ENCODE data around the gene CPNE5.

CPNE5 gene

DNA sequence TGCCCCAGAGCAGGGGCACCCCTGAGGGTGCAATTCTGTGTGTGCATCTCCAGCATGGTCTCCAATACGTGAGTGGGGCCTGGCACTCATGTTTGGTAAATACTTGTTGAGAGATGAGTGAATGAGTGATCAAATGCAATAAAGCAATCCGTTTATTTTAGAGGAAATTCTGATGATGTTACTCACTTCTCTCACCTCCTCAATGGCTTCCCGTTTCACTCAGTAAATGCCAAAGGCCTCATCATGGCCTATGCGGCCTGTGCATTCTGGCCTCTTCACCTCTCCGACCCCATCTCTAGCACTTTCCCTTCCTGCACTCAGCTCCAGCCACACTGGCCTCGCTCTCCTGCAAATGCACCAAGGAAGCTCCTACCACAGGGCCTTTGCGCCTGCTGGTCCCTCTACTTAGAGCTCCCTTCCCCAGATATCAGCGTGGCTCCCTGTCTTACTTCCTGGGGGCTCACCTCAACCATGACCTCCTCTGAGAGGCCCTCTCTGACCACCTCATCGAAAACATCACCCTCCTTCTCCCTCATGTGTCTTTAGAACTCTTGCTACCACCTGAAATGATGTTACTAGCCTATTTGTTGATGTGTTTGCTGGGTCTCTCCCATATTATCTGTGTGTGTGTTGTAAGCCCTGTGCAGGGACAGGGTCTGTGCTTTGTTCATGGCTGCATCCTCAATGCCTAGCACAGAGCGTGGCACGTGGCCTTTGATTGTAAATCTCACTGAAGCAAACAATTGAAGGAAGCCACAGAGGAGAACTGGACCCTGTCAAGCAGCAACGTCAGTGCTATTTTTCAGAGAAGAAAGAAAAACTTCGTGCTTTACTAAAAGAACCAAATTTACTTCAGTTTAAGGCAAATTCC, 99.1 kb downstream of the CPNE5 start:
- DNase-seq = no peak
- intact Hi-C loops (cut with DNase I; ENCODE audit: low total_unique reads) = loop anchor here (10.0 kb wide), 1 partner anchor 325 kb away; no protein-coding TSS in a partner anchor
- Histone ChIP-seq H3K4me1 (peaks cover 0 to 11% (median 9%) of the 10 kb centered on the region in 4 donors), H3K4me3 (no peak overlapping the region), H3K36me3 (no peaks in the 10 kb centered on the region), H3K27ac (no peak overlapping the region), H3K27me3 (peaks cover 0 to 2% of the 10 kb centered on the region in 2 donors), H3K9me3 (no peaks in the 10 kb centered on the region)
- TF ChIP-seq, protein P1, sequence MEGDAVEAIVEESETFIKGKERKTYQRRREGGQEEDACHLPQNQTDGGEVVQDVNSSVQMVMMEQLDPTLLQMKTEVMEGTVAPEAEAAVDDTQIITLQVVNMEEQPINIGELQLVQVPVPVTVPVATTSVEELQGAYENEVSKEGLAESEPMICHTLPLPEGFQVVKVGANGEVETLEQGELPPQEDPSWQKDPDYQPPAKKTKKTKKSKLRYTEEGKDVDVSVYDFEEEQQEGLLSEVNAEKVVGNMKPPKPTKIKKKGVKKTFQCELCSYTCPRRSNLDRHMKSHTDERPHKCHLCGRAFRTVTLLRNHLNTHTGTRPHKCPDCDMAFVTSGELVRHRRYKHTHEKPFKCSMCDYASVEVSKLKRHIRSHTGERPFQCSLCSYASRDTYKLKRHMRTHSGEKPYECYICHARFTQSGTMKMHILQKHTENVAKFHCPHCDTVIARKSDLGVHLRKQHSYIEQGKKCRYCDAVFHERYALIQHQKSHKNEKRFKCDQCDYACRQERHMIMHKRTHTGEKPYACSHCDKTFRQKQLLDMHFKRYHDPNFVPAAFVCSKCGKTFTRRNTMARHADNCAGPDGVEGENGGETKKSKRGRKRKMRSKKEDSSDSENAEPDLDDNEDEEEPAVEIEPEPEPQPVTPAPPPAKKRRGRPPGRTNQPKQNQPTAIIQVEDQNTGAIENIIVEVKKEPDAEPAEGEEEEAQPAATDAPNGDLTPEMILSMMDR (IDR thresholded peaks at IDR 0.05) = no peak

DNA sequence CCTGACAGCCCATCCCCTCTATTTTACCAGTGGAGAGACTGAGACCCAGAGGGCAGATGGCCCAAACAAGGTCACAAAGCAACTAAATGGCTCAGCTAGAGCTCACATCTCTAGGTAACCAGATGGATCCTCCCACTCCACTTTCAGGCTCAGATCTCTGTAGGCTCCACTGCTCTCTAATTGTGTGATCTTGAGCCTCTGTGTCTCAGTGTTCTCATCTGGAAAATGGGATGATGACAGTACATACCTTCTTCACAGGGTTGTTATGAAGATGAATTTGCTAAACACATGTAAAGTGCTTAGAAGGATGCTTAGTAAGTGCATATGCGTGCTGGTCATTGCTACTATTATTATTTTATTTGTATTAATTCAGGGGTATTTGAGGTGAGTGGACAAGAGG, 101.1 kb downstream of the CPNE5 start:
- no peaks in the 10 kb centered on the region for H3K27me3 ChIP-seq
- peaks cover 0 to 20% (median 16%) of the 10 kb centered on the region in 4 donors for H3K4me1 ChIP-seq
- H3K9me3 ChIP-seq = no peaks in the 10 kb centered on the region
- no peak for DNase-seq
- TF ChIP-seq, protein P1 (IDR thresholded peaks at IDR 0.05) = no peak
- no peak overlapping the region for H3K4me3 ChIP-seq
- H3K27ac ChIP-seq = no peak overlapping the region
- H3K36me3 ChIP-seq = no peaks in the 10 kb centered on the region
- intact Hi-C loops (cut with DNase I; ENCODE audit: low total_unique reads) = no loop called here

DNA sequence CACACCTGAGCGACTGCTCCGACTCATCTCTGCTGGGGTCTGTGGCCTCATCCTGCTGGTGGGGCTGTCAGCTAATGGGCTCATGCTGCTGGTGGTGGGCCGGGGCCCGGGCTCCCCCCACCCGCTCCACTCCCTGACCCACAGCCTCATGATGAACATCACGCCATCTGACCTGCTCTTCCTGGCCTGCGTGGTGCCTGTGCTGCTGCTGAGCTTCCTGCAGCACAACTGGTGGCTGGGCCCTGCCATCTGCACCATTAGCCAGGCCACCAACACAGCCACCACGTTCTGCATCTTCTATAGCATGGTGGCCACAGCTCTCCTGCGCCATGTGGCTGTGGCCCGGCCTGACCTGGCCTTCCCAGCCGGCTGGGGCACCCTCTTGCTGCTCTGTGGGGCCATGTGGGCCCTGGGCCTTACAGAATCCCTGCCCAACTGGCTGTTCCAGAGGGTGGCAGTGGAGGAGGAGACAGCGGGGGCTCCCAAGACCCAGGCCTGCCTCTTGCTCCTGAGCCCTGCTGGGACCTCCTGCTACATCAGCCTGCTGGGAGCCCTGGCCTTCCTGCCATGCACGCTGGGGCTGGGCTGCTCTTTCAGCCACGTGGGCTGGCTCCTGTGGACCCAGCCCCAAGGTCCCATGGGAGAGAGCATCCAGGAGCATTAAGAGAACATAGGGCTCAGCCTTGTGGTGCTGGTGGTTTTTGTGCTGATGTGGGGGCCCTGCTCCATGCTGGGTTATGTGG, 102.0 kb downstream of the CPNE5 start:
- H3K9me3 ChIP-seq = no peaks in the 10 kb centered on the region
- no peaks in the 10 kb centered on the region for H3K36me3 ChIP-seq
- TF ChIP-seq, protein P1 (IDR thresholded peaks at IDR 0.05) = no peak
- no peak overlapping the region for H3K4me3 ChIP-seq
- no peak for DNase-seq
- no peaks in the 10 kb centered on the region for H3K27me3 ChIP-seq
- intact Hi-C loops (cut with DNase I; ENCODE audit: low total_unique reads) = no loop called here
- no peak overlapping the region for H3K27ac ChIP-seq
- H3K4me1 ChIP-seq = peaks cover 0 to 20% (median 16%) of the 10 kb centered on the region in 4 donors

DNA sequence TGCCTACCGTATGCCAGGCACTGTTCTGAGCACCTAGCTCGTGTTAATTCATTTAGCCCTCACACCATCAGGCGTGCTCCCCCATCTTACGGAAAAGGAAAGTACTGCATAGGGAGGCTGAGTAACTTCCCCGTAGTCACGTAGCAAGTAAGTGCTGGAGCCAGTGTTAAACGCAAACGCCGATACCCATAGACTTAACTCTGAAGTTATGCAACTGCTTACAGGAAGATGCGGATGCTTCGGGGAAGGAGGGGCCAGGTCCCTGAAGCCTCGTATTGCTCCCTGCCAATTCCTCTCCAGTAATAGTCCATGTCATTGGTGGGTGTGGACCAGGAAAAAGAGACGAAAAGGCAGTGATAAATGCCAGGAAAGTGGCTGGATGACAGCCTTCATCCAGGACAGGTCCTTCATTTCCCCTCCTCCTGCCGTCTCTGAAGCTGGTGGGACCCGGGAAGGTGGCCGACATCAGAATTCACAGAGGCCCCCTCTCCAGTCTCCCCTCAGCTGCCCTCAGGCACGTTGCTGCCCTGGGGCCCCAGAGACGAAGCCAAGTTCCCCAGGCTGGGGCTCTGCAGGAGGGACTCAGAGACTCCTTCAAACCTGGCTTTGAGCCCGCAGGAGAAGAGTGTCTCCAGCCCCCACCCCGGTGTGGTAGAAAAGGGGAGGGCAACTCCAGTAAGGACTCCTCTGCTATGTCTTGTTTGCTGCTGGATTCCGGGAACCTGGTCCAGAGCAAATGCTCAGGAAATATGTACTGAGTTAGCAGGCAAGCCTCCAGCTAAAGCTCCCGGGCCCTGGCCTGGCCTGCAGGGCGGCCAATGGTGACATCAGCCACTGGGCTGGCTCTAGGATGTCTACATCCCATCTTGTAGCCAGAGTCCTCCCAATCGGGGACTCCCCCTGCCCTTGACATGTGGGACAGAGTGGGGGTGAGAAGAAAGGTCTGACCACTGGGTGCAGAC, 103.9 kb downstream of the CPNE5 start:
- DNase-seq = peak; percentile 91 to 94
- intact Hi-C loops (cut with DNase I; ENCODE audit: low total_unique reads) = no loop called here
- TF ChIP-seq, protein P1 (IDR thresholded peaks at IDR 0.05) = peak; percentile 5 to 31
- Histone ChIP-seq H3K27ac (peak overlapping the region; percentile 81 to 89), H3K4me1 (peaks cover 0 to 20% (median 16%) of the 10 kb centered on the region in 4 donors), H3K4me3 (peak overlapping the region; percentile 41 to 50), H3K36me3 (no peaks in the 10 kb centered on the region), H3K27me3 (no peaks in the 10 kb centered on the region), H3K9me3 (no peaks in the 10 kb centered on the region)

DNA sequence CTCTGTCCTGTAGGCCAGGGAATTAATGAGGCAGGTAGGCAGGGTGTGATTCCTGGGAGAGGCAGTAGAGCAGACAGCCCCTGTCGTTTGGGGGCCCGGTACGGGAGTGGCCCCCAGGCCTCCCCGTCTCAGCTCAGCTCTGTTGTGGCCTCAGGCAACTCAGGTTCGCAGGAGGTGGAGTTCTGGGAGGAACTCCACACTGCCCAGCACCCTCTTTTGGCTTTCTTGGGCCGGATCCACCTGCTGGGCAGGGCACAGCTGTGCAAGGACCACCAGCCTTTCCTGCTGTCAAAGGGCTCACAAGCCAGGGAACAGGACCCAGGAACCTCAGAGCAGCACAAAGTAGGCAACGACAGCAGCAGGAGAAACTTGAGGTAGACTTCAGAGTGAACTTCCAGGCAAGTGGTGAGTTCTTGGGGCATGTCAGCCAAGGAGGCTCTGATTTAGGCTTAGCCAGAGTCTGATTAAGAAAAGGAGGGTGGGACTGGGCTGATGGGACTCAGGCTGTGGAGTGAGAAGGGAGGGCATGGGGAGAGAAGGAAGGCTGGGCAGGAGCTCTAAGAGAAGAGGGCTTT, 104.7 kb downstream of the CPNE5 start:
- H3K36me3 ChIP-seq = no peaks in the 10 kb centered on the region
- no peak for DNase-seq
- intact Hi-C loops (cut with DNase I; ENCODE audit: low total_unique reads) = loop anchor here (5.0 kb wide), 1 partner anchor 112 kb away; no protein-coding TSS in a partner anchor
- TF ChIP-seq, protein P1 (IDR thresholded peaks at IDR 0.05) = no peak
- peaks cover 0 to 20% (median 16%) of the 10 kb centered on the region in 4 donors for H3K4me1 ChIP-seq
- peak overlapping the region; percentile 41 to 50 for H3K4me3 ChIP-seq
- no peaks in the 10 kb centered on the region for H3K27me3 ChIP-seq
- H3K9me3 ChIP-seq = no peaks in the 10 kb centered on the region
- H3K27ac ChIP-seq = peak overlapping the region; percentile 81 to 89

Data from tibial artery (tissue), 4 donors.